Activated CD4-positive, CD25-positive, alpha-beta regulatory T cell treated with anti-CD3 and anti-CD28 coated beads, Interleukin-2, amount 50 U/mL, for 16 hours (primary cell): Measurements from ENCODE around the gene BRD1.

Source experiments
- DNase-seq: peaks from one replicate; pipeline ENCODE4 v3.0.0-alpha.2; 2020; ENCODE audit warnings: low read depth, low spot score

The BRD1 gene

DNA sequence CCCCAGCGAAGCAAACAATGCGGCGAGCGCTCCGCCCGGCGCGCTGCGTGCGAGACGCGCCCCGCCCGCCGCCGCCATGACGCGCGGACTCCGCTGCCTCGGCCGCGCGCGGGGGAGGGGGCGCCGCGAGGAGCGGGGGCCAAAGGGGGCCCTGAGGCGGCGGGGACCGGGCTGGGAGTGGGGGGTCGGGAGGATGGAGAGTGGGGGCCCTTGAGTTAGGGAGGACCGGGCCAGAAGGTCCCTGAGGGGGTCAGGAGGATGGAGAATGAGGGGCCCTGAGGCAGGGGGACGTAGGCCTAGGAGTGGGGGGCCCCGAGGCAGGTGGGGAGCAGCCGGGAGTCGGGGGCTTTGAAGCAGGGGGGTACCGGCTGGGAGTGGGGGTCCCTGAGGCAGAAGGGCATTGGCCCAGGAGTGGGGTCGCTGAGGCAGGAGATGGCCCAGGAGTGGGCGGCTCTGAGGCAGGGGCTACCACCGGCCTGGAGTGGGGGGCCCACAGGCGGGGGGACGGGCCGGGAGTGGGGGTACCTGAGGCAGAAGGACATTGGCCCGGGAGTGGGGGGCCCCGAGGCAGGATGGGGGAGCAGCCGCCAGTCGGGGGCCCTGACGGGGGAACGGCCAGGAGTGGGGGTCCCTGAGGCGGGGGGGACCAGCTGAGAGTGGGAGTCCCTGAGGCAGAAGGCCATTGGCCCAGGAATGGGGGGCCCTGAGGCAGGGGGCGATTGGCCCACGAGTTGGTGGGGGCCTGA, at the start of gene BRD1:
Gene BRD1 (minus strand): TSS at position 21 of the 746 bp plus-strand sequence. CDS start 3,556 bp downstream, outside the sequence.
- no peak for DNase-seq

DNA sequence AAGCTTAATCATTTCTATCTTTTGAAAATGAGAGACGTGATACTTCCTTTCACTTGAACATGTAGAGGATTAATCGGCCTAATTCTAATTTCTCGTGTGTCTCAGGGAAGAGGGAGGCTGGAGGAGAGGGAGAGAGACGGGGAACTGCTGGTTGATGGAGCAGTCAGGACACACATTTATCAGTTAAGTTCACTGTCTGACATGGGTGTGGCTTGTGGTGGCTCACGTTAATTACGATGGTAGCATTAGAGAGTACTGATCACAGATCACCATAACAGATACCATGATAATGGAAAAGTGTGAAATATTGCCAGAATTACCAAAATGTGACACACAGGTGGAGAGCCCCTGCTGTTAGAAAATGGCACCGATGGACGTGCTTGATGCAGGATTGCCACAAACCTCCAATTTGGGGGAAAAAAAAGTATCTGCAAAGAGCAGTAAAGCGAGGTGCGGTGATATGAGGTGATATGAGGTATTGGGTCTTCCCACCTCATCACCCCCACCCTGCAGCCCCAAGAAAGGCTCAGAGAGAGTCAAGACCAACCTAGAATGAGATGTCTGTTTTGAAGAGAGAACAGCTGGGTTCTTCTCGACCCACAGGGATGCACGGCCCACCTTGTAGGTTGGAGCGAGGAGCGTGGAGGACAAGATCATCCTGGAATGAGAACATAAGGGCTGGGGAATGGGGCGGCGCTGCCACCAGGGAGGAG, 45.7 kb upstream of the BRD1 start:
- no peak for DNase-seq

DNA sequence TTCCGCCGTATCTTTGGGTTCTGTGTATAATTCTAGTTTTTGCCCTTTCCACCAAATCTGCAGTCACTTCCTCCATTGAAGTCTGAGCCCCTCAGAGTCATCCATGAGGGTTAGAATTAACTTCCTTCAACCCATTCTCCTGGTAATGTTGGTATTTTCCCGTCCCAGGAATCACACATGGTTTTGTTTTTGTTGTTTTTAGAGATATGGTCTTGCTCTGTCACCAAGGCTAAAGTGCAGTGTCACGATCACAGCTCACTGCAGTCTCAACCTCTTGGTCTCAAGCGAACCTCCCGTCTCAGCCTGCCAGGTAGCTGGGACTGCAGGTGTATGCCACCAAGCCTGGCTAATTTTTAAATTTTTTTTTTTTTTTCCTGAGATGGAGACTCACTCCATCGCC, 44.7 kb upstream of the BRD1 start:
- DNase-seq, result no peak

DNA sequence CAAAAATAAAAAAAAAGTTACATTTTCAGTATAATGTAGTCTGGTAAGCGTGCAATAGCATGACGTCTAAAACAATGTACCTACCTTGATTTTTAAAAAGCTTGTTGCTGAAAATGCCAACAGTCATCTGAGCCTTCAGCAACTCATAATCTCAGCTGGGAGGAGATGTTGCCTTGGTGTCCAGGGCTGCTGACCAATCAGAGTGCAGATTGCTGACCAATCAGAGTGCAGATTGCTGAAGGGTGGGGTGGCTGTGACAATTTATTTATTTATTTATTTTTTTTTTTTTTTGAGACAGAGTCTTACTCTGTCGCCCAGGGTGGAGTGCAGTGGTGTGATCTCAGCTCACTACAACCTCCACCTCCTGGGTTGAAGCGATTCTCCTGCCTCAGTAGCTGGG, 43.8 kb upstream of the BRD1 start:
- DNase-seq, result no peak

DNA sequence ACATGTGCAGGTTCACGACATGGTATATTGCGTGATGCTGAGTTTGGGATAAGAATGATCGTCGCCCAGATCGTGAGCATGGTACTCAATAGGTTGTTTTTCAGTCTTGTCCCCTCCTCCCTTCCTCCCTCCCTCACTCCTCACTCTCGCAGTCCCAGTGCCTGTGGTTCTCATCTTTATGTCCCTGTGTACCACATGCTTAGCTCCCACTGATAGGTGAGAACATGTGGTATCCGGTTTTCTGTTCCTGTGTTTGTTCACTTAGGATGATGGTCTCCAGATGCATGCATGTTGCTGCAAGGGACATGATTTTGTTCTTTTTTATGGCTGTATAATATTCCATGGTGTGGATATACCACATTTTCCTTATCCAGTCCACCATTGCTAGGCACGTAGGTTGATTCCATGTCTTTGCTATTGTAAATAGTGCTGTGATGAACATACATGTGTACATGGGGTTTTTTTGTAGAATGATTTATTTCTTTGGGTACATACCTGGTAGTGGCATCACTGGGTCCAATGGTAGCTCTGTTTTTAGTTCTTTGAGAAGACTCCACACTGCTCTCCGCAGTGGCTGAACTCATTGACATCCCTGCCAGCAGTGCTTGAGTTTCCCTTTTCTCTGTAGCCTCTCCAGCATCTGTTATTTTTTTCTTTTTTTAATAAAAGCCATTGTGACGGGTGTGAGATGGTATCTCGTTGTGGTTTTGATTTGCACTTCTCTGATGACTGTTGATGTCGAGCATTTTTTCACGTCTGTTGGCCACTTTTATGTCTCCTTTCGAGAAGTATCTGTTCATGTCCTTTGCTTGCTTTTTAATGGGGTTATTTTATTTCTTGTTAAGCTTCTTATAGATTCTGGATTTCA, 42.4 kb upstream of the BRD1 start:
- no peak for DNase-seq

DNA sequence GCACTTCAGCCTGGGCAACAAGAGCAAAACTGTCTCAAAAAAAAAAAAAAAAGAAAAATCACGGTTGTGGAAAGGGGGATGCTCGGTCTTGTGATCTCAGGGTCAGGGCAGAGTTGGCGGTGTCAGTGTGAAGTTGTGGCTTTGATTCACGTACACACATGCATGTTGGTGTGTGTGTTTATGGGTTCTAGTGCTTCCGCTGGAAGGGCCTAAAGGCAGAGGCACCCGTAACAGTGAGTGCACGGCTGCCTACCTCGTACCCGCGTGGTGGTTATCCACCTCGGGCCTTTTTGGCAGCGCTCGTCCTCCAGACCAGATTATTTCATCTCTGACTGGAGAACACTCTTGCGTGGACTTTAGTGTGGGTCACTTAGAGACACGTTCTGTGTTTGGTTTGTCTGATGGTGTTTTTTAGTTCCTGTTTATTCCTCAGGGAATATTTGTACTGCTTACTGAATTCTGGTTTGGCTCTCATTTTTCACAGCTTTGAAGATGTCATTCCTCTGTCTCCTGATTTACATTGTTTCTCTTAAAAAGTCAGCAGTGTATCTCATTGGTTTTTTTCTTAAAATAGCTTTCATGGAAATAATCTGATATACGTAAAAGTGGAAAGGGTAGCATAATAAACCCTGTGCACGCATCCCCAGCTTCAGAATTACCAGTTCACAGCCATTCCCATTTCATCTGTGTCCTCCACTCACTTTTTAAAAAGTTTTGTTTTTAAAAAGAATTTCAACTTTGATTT, 41.6 kb upstream of the BRD1 start:
- no peak for DNase-seq

DNA sequence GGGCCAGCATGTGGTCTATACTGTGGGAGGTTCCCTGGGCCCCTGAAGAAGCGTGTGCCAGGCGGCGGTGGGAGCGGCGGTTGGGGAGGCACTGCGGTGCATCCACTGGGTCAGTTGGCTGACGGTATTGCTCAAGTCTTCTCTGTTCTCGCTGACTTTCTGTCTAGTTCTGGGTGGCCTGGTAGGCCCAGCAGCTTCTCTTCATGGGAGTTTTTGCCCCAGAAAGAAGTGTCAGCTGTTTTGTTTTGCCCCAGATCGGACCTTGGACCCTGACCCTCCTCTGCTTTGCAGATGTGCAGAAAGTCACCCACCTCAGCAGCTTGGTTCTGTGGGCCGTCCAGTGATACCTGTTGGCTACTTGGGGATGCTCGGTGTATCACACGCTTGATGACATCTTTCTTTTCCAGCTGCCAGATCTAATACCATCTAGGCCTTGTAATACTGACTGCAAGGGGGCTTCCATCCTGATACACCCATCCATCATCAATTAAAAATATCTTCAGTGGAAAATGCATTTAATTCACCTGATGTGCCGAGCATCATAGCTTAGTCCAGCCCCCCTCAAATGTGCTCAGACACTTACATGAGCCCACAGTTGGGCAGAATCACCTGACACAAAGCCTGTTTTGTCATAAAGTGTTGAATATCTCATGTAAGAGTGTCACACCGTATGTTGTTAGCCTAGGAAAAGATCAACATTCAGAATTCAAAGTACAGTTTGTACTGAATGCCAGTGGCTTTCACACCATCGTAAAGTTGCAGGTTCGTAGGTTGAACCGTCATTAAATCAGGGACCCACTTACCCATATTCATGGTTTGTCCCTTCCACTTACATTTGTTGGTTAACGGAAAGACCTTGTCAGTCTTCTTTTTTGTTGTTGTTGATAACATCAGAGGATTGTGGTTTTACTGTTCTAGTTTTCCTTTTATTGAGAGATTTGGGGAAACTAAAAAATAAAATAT, 39.9 kb upstream of the BRD1 start:
- DNase-seq, result no peak

DNA sequence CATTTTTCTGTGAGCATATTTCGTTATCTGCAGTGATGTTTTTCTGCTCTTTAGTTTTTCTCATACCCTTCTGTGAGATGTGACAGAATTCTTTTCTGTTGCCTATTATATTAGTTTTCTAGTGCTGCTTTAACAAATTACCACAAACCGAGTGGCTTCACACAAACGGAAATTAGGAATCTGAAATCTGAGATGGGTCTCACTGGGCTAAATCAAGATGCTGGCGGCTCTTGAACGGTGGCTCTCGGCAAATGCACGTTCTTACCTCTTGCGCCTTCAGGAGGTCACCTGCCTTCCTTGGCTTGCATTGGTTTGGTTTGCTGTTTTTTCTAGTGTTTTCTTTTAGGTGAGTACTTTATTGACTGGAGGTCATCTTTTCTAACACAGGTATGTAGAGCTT, 39.0 kb upstream of the BRD1 start:
- DNase-seq, result no peak

DNA sequence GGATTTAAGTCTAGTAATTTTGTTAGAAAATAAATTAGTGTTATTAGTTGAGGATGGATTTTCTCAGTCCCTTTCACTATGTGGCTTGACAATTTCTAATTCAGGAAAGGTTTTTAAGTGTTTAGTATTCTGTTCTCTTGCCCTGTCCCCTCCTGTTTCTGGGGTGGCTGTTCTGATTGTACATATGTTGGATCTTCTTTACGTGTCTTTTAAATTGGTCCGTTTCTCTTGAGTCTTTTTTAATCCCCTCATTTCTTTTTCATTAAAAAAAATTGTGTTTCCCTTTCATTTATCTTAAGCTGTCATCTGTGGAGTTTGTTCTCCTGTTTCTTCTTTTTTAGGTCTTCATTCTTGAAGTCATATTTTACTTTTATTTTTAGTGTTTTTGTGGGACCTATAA, 38.5 kb upstream of the BRD1 start:
- DNase-seq, result no peak

DNA sequence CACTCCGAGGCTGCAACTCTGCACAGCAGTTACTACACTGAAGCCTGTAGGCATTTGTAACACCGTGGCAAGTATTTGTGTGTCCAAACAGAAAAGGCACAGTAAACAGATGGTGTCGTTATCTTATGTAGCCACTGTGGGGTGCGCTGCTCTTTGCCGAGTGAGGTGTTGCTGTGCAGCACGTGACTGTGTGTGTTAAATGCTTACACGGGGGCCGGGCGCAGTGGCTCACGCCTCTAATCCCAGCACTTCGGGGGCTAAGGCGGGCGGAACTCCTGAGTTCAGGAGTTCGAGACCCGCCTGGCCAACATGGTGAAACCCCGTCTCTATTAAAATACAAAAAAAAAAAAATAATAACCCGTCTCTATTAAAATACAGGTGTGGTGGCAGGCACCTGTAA, 37.5 kb upstream of the BRD1 start:
- no peak for DNase-seq

DNA sequence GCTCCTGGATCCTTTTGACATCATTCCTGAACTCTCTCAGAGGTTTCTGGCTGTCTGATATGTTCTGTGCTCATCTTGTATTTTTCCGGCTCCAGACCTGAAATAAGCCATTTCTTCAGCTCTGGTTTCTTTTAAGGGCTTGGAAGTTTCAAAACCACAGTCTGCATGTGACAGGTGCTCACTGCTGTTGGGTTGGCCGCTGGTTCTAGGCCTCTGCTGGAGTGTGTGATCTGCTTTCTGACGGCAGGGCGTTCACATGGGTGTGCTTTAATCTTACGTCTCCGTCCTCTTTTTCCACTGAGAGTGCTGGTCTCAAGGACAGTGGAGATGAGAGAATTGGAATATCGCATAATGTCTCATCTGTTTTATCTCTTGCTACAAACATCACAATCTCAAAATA, 36.3 kb upstream of the BRD1 start:
- no peak for DNase-seq

DNA sequence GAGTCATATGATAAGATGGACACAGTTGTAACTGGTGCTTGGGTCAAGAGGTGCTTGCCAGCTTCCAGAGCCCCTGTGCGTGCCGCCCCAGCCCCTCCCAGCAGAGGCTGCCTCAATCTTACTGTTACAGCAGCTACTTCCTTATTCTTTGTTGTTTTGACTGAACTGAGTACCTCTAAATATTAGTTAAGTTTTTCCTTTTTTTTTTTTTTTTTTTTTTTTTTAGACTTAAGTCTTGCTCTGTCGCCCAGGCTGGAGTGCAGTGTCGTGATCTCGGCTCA, 34.8 kb upstream of the BRD1 start:
- no peak for DNase-seq

DNA sequence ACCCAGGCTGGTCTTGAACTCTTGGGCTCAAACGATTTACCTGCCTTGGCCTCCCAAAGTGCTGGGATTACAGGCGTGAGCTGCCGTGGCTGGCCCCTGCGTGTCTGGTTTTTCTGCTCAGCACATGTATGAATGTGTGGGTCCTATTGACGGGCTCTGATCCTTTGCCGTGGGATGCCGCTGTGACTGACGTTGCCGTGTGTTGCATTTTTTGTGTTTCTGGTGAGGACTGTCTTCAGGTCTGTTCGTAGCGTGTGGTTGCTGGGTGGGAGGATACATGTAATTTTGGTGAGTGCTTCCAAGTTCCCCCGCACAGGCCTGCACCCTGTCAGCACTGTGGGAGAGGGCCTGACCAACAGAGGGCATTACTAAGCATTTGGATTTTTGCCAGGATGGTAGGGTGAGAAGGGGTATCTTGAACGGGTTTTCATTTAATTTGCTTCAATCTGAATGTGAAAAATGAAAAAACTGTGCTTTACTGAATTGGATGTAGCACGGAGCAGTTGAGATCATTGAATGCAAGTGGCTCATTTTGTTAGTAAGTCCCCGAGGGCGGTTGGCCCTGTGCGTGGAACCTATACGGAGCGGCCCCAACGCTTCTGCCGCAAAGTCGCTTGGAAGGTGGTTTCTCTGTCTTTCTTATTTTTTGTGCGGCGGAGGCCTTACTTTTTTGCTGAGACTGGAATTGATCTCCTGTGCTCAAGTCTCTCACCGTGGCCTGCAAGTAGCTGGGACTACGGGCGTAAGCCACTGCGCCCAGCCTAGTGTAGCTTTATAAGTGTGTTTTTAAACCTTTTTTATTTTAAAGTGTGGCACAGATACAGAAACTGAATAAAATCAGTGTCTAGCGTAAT, 34.2 kb upstream of the BRD1 start:
- no peak for DNase-seq

DNA sequence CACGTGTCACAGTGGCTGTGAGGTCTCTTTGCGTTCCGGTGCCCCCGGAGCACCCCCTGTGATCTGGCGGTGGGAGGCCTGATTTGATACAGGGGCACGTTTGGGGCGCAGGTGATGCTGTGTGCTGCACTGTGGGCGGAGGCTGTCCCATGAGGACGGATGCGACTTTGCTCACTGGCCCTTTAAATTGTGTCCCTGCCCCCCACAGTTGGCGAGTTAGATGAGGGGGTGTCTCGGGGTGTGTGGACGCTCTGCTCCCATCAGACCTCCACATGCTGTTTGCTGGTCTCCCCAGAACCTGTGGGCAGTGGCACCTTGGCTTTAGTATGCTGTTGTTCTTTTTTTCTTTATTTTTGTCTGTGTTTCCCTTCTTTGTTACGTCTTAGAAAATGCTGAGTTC, 31.2 kb upstream of the BRD1 start:
- no peak for DNase-seq

DNA sequence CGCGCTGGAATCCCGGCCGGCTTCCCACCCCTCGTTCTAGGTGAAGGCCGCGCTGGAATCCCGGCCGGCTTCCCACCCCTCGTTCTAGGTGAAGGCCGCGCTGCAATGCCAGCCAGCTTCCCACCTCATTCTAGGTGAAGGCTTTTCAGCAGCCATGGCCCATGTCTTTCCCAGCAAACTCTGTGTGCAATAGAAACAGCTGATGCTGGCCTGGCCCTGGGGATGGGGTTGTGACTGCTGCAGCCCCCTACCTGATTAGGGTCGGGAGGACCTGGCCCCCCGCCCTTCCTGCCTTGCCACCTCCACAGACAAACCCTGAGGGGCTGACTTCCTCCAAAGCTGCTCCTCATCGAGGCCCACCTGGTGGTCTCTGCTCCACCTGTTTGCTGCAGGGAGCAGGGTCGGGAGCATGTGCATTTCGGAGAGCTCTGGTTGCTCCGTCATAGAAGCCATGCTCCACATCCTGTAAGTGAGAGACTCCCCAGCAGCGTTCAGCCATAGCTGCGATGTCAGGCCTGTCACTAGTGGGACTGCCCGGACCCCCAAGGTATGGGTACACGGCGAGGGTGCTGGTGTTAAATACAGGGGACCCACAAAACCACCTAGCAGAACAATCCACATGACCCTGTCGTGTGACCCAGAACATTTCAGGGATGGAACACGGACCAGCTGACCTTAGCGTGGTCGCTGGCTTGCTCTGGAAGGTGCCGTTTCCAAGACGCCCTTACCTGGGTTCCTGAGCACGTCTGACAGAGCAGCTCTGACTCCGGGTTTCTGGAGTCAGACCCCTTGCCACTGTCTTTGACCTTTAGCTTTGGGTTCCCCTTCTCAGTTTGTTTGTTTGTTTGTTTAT, 29.3 kb upstream of the BRD1 start:
- DNase-seq, result no peak

DNA sequence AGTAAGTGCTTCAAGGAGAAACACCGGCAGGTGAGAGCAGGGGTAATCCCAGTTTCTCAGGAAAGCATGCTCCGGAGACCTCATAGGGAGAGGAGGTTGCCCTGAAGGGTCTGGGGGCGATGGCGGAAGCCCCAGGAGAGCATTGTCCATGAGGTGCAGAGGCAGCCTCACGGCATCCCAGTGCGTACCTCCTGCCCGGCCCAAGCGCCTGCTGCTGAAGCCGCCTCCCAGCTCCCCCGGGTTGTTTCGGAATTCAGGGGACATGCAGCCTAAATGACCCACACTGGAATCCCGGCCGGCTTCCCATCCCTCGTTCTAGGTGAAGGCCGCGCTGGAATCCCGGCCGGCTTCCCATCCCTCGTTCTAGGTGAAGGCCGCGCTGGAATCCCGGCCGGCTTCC, 28.7 kb upstream of the BRD1 start:
- DNase-seq, result no peak

DNA sequence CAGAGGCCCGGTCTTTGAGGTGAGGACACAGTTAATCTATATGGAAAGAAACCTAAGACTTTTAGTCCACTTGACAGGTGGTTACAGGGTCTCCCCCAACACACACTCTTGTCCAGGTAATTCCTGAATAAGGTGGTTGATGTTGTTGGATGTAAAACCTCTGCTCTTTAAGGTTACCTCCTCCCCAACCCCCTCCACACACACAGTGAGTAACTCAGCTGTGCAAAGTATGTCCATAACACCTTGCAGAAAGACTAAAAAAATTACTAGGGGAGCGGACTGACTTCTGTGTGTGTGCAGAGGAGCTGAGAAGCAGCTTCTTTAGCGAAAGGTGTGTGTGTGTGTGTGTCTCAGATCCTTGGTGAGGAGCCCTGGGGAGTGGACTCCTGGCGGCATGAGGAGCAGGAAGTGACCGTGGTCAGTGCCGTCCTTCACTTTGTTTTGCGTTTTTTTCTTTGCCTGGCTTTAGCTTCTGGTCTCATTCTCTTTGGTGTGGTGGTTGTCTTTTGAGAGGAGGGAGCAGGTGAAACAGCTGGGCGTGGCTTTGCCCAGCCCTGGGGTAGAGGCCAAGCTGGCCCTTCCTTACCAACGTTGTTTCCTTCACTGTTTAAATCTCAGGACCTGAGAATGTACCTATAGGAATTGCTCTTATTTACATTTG, 27.7 kb upstream of the BRD1 start:
- no peak for DNase-seq
